DMS 273 (cell line): ENCODE results near the gene UBE2E1.

Source experiments
- DNase-seq: peaks from one replicate; lab custom pipeline; 2025; ENCODE audit not compliant: unreplicated experiment; lab: John Stamatoyannopoulos, UW

Gene UBE2E1

GRCh38 chr3:23819599-23820360 is 14.0 kb downstream of the UBE2E1 start:
- DNase-seq: no peak

DNA sequence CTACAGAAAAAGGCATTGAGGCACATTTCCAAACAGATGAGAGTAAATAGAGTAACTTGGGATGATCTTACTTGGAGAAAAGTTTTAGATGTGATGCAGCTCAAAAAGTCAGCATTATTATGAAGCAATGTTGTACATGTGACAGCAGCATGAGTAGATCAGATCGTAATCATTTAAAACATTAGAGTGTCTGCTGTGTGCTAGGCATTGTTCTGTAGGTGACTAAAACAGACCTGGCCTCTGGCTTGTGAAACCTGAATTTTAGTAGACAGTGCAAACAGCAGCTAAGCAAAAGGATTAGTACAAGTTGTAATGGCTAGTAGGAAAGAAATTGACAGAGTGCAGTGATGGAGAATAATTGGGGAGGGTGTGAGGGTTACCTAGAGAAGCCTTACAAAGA is 15.1 kb downstream of the UBE2E1 start:
- no peak for DNase-seq

GRCh38 chr3:23821858-23822257 is 16.1 kb downstream of the UBE2E1 start:
- no peak for DNase-seq

DNA sequence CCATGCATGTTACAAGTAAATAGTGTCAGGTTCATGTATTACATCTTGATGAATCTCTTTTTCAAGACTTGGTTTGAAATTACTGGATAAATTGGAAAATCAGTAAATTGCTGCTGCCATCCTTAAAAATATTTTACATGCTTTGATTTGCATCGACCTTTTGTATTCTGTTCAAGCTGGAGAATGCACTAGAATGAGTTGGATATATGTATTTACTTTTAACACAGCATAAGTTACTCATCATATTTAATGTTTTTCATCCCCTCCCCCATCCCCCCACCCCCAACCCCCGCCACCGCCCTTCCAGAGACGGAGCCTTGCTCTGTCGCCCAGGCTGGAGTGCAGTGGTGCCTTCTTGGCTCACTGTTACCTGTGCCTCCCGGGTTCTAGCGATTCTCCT is 16.8 kb downstream of the UBE2E1 start:
- no peak for DNase-seq

DNA sequence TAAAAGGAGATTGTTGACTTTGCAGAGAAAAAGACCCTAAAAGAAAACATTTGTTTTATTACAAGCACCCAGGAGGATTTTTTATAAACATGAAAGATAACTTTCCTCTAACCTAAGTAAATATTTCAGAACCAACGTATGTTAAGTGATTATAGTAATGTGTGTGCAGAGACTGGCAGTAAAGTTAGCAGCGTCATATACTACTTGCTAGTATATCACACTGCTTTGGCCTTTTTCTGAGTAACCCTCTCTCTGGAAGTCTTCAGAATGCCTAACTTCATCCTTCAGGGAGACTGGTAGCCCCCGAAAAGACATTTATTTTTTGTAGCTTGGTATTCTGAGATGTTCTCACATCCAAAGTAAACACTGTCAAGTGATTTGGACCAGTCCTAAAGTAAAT is 17.9 kb downstream of the UBE2E1 start:
- DNase-seq: no peak

DNA sequence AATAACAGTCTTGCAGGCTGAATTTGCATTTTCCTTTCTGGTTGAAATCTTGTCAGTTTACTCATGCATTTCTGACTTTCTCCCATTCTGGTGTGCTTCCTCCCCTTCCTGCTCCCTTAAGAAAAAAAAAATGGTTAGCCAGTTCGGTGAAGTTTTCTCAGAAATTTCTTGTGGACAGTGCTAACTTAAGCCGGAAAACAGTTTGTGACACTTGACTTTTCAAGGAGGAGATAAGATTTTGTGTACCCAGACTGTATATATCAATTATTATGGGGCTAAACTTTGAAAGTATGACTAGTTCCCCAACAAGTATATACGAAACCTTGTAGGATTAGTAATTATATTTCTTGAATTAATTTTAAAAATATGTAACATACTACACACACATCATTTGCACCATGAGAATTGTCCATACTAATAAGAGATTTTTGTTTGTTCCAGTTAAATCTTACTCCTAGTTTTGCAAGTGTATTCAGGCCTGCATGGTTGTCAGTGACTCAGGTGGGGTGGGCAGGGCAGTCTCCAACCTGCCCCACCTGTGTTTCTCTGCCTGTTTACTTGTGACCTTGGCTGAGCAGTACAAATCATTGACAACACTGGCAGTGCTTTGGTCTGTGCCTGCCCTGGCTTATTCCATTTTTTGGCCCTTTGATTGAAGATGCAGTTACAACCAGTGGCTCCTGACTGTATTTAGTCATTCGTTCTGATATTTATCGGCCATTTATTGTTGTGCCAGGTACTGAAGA is 19.1 kb downstream of the UBE2E1 start:
- DNase-seq: no peak

DNA sequence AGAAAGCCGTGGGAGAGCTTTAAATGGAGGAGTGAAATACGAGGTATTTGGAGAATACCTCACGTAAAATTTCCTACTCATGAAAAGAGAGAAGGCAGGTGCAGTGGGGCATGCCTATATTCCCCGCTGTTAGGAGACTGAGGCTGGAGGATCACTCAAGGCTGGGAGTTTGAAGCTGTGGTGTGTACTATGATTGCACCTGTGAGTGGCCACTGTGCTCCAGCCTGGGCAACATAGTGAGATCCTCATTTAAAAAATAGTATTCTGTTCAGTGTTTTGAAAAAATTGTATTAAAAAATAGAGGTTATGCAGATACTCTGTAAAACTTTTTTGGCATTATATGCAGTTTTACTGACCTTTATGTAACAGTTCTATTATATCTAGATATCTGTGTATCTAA is 20.0 kb downstream of the UBE2E1 start:
- DNase-seq: no peak

DNA sequence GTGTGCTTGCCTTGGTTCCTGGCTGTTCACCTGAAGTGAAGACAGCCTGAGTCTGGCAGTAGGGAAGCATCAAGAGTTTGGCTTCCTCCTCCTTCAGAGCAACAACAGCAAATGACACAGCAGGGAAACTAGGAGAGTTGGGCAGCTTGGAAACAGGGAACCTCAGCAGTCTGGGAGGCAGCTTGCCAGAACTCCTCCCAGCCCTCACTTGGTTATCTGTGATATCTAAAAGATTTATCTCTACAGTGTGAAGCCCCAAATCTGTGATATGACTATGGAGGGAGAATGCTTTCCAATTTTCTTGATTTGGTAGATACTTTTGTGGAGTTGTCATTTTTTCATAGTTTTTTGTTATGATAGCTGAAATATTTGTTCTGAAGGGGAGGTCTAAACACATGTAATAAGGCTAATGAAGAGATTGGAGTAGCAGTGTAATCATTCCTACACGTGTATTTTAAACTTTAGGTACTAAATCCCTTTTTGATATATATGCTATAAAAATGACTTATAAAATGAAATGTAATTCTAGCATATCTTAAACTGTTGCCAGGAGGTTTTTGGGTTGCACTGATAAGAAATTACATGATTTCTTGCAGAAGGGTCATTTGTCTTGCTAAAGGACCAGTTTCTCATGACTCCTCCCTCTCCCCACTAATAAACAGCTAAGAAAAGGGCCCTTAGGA is 20.8 kb downstream of the UBE2E1 start:
- DNase-seq: peak; percentile 49

DNA sequence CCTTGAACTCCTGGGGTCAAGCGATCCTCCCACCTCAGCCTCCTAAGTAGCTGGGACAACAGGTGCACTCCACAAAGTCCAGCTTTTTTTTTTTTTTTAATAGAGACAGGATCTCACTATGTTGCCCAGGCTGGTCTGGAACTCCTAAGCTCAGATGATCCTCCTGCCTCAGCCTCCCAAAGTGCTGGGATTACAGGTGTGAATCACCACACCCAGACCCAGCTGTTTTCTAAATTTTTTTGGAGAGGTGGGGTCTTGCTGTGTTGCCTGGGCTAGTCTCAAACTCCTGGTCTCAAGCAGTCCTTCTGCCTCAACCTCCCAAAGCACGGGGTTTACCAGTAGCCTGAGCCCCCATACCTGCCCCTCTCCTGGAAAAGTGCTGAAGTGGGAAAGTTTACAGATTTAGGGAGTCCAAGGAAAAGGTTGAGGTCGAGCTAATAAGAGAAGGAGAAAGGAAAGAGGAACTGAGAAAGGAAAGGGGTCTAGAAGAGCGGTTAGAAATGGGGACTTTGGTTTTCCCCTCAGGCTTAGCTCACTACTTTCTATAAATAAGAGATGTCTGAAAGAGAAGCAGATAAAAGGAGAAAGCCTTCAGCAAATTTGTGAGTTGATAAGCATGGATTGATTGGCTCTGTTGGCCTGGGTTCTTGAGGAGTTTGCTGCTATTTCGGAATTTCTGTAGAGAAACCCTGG is 23.6 kb downstream of the UBE2E1 start:
- DNase-seq: no peak

DNA sequence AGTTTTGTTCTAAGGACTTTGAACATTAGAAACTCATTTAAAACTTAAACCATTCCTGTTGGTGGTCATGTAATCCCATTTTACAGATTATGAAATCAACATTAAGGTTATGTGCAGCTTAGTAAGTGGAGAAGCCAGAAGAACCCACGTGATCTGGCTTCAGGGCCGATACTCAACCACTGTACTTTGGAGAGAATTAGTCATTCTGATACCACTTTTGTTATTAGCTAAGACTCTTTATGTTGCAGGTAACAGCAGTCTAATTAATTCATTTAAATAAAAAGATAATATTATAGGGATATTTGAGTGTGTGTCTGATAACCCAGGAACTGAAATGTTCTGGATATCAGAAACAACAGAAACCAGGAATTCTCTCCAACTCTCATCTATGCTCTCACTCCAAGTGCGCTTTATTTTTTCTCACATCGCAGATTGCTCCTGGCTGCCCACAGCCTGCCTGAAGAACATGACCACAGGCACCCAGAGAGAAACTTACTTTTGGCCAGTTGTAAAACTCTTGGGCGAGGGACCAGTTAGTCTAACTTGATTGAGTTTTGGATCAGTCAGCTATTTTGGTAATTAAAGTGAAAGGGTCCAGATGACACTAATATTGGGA is 25.2 kb downstream of the UBE2E1 start:
- no peak for DNase-seq

- DNase-seq: no peak
These were observed 26.0 kb downstream of the UBE2E1 start for GRCh38 chr3:23831517-23832394.

GRCh38 chr3:23832523-23832922 is 26.8 kb downstream of the UBE2E1 start:
- DNase-seq: no peak

DNA sequence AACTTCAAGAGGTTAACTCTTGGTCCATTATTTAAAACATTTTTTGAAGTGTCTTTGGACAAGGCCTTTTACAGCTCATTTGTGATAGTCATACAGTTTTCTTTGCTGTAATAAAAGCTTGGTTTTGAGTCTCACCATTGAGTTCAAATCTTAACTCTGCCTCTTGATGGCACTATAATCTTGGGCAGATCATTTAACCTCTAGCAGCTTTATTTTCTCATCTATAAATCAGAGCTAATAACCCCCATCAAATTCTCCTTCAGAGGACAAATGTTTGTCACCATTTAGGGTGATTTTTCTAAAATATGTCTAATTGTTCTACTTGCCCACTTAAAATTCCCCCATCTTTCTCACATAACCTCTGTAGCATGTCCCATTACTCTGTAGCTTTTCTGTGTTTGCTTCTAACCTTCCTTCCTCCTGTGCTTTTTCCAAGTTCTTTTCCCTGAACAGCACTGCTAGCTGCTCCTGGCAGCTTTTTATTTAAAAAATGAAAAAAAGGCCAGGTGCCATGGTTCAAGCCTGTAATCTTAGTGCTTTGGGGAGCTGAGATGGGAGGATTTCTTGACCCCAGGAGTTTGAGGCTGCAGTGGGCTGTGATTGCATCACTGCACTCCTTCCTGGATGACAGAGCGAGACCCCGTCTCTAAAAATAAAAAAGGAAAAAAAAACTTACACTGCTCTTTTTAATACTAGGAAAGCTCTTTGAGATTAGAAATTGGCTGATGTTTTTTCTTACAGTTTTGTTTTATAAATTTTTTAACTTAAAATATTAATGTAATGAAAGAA is 28.5 kb downstream of the UBE2E1 start:
- no peak for DNase-seq

DNA sequence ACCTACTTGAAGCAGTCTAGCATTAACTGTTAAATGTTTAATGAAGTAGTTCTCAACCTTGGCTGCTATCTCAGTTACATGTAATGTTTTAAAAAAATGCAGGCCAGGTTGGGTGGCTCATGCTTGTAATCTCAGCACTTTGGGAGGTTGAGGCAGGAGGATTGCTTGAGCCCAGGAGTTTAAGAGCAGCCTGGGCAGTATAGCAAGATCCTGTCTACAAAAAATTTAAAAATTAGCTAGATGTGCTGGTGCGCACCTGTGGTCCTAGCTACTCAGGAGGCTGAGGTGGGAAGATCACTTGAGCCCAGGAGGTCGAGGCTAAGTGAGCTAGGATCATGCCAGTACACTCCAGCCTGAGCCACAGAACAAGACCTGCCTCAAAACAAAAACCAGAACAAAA is 29.3 kb downstream of the UBE2E1 start:
- DNase-seq: no peak

DNA sequence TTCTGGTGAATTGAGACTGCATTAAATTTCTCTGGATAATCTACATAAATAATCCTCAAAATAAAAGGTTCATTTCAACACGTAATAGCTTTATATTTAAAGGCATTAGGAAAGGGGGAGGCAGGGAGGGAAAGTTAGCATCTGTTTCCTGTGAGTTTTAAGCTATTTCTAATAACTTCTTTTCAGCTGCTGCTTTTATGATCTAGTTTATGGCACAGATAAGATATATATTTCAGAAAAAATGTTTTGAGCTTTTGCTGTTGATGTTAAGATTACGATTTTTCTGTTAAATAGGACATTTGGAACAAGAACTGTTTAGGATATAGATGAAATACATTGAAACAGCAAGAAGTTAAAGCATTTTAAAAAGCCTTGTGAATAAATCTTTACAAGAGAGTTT is 30.0 kb downstream of the UBE2E1 start:
- no peak for DNase-seq

DNA sequence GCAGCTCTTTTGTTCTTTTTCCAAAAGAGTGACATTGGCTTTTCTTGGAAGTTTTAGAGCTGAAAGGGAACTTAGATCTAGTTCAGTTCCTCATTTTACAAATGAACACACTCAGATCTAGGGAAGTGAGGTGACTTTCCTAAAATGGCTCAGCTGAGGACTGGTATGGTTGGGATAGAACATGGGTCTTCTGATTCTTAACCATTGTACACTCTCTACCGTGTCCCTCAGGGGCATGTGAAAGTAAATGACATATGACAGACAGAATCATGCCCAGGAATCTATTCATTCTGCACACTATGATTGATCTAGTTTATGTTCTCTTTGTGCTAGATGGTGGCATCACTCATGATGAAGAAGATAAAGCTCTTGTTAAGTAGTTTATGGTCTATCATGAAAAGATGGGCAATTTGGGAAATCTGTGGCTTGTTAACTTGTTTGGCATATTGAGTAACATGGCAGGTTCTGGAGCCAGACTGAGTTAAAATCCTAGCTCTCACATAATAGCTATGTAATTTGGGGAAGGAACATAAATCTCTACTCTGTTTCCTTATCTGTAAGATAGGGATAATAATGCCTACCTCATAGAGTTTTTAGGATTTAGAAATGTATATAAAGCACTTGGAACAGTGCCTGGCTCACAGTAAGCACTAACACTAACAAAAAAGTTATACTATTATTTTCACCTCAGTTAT is 30.9 kb downstream of the UBE2E1 start:
- DNase-seq: no peak

DNA sequence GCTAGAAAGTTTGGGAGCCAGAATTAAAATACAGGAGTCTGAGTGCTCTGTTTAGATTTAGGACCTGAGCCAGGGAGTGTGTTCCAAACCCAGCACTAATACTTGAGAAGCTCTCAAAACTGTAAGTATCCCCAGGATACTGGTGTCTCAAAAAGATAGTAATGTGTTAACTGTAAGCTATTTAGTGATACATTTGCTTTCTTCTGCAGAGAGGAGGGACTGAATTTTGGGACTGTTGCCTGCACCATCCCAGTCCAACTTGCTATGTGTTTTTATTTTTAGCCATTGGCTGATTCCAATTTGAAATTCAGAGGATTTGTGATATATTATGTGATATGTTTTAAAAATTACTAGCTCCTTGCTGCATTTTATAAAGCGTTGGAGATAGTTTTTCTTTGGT is 31.5 kb downstream of the UBE2E1 start:
- DNase-seq: no peak

DNA sequence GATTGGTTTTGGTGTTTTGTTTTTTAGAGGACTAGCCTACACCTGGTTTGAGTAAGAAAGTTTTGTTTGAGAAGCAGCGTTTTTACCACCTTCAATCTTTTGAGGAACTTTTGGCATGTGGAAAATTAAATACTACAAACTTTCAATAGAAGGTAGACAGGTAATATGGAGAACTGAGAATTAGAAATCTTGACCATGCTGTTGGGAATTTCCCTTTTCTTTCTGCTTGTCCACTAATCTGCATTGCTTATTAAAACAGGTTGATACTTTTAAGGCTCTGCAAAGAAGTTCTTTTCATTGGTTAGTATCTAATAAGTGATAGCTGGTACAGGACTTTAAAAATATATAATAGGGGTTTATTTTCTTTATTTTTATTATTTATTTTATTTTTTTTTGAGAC is 31.9 kb downstream of the UBE2E1 start:
- no peak for DNase-seq

DNA sequence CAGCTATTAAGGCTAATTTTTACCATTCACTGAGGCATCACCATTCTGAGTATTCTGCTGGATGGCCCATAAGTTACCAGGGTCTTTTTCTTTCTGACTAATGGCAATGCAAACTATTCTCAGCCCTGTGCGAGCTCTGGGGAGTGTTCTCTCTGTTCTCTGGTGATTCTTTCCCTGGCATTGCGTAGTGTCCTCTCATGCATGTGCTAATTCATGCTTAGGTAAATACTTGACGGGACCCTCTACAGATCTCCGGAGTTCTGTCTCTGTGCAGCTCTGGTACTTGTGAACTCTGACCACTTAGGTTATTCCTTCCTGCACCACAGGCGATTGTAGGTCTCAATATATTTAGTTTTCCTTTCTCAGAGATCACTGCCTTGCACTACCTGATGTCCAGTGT is 34.8 kb downstream of the UBE2E1 start:
- DNase-seq: no peak
